Measurements from ENCODE around the gene PXK.

Gene PXK

GRCh38 chr3:58383904-58384303 is 51.2 kb downstream of the PXK start:
- Histone ChIP-seq H3K36me3 (ENCODE audit: control insufficient read depth, insufficient read depth, low read length) (no peaks in the 10 kb centered on the region), H3K4me3 (ENCODE audit: low read depth, low read length) (no peak overlapping the region), H3K27ac (ENCODE audit: low read depth, low read length) (no peak overlapping the region), H3K4me1 (ENCODE audit: control insufficient read depth, insufficient read depth, low read length) (peaks cover 28% of the 10 kb centered on the region), H3K9me3 (ENCODE audit: control insufficient read depth, insufficient read depth, low read depth, low read length) (no peaks in the 10 kb centered on the region), H3K9ac (ENCODE audit: low read length) (no peak overlapping the region), H3K27me3 (ENCODE audit: control insufficient read depth, insufficient read depth, low read length) (no peaks in the 10 kb centered on the region)

- Histone ChIP-seq H3K36me3 (ENCODE audit: control insufficient read depth, insufficient read depth, low read length) (no peaks in the 10 kb centered on the region), H3K9ac (ENCODE audit: low read length) (no peak overlapping the region), H3K27ac (ENCODE audit: low read depth, low read length) (no peak overlapping the region), H3K4me1 (ENCODE audit: control insufficient read depth, insufficient read depth, low read length) (peaks cover 26% of the 10 kb centered on the region), H3K27me3 (ENCODE audit: control insufficient read depth, insufficient read depth, low read length) (no peaks in the 10 kb centered on the region), H3K9me3 (ENCODE audit: control insufficient read depth, insufficient read depth, low read depth, low read length) (no peaks in the 10 kb centered on the region), H3K4me3 (ENCODE audit: low read depth, low read length) (no peak overlapping the region)
Observed at GRCh38 chr3:58384381-58385090, 51.8 kb downstream of the PXK start.

- no peak overlapping the region for H3K9ac ChIP-seq (ENCODE audit: low read length)
- H3K36me3 ChIP-seq (ENCODE audit: control insufficient read depth, insufficient read depth, low read length) = no peaks in the 10 kb centered on the region
- peaks cover 20% of the 10 kb centered on the region for H3K4me1 ChIP-seq (ENCODE audit: control insufficient read depth, insufficient read depth, low read length)
Observed at GRCh38 chr3:58386626-58387365, 54.1 kb downstream of the PXK start.

GRCh38 chr3:58387650-58388546 is 55.2 kb downstream of the PXK start:
- Histone ChIP-seq H3K27ac (ENCODE audit: low read depth, low read length) (no peak overlapping the region), H3K27me3 (ENCODE audit: control insufficient read depth, insufficient read depth, low read length) (no peaks in the 10 kb centered on the region), H3K4me1 (ENCODE audit: control insufficient read depth, insufficient read depth, low read length) (peaks cover 20% of the 10 kb centered on the region)

More at GRCh38 chr3:58386626-58387365, 54.1 kb downstream of the PXK start:
- Histone ChIP-seq H3K27ac (ENCODE audit: low read depth, low read length) (no peak overlapping the region), H3K27me3 (ENCODE audit: control insufficient read depth, insufficient read depth, low read length) (no peaks in the 10 kb centered on the region), H3K9me3 (ENCODE audit: control insufficient read depth, insufficient read depth, low read depth, low read length) (no peaks in the 10 kb centered on the region), H3K4me3 (ENCODE audit: low read depth, low read length) (no peak overlapping the region)

GRCh38 chr3:58388550-58389091 is 55.9 kb downstream of the PXK start:
- no peaks in the 10 kb centered on the region for H3K27me3 ChIP-seq (ENCODE audit: control insufficient read depth, insufficient read depth, low read length)
- peaks cover 20% of the 10 kb centered on the region for H3K4me1 ChIP-seq (ENCODE audit: control insufficient read depth, insufficient read depth, low read length)
- H3K36me3 ChIP-seq (ENCODE audit: control insufficient read depth, insufficient read depth, low read length) = no peaks in the 10 kb centered on the region
- H3K4me3 ChIP-seq (ENCODE audit: low read depth, low read length) = no peak overlapping the region
- H3K27ac ChIP-seq (ENCODE audit: low read depth, low read length) = no peak overlapping the region
- no peaks in the 10 kb centered on the region for H3K9me3 ChIP-seq (ENCODE audit: control insufficient read depth, insufficient read depth, low read depth, low read length)
- no peak overlapping the region for H3K9ac ChIP-seq (ENCODE audit: low read length)

More at GRCh38 chr3:58387650-58388546, 55.2 kb downstream of the PXK start:
- Histone ChIP-seq H3K4me3 (ENCODE audit: low read depth, low read length) (no peak overlapping the region), H3K9ac (ENCODE audit: low read length) (no peak overlapping the region), H3K9me3 (ENCODE audit: control insufficient read depth, insufficient read depth, low read depth, low read length) (no peaks in the 10 kb centered on the region), H3K36me3 (ENCODE audit: control insufficient read depth, insufficient read depth, low read length) (no peaks in the 10 kb centered on the region)

- Histone ChIP-seq H3K9ac (ENCODE audit: low read length) (no peak overlapping the region), H3K27me3 (ENCODE audit: control insufficient read depth, insufficient read depth, low read length) (no peaks in the 10 kb centered on the region), H3K27ac (ENCODE audit: low read depth, low read length) (no peak overlapping the region), H3K4me3 (ENCODE audit: low read depth, low read length) (no peak overlapping the region), H3K36me3 (ENCODE audit: control insufficient read depth, insufficient read depth, low read length) (no peaks in the 10 kb centered on the region), H3K9me3 (ENCODE audit: control insufficient read depth, insufficient read depth, low read depth, low read length) (no peaks in the 10 kb centered on the region), H3K4me1 (ENCODE audit: control insufficient read depth, insufficient read depth, low read length) (peaks cover 38% of the 10 kb centered on the region)
Observed at GRCh38 chr3:58391156-58391865, 58.6 kb downstream of the PXK start.

- Histone ChIP-seq H3K27ac (ENCODE audit: low read depth, low read length) (no peak overlapping the region), H3K9me3 (ENCODE audit: control insufficient read depth, insufficient read depth, low read depth, low read length) (no peaks in the 10 kb centered on the region), H3K4me3 (ENCODE audit: low read depth, low read length) (no peak overlapping the region), H3K27me3 (ENCODE audit: control insufficient read depth, insufficient read depth, low read length) (no peaks in the 10 kb centered on the region), H3K9ac (ENCODE audit: low read length) (no peak overlapping the region), H3K36me3 (ENCODE audit: control insufficient read depth, insufficient read depth, low read length) (no peaks in the 10 kb centered on the region), H3K4me1 (ENCODE audit: control insufficient read depth, insufficient read depth, low read length) (peaks cover 37% of the 10 kb centered on the region)
Observed at GRCh38 chr3:58392181-58392580, 59.5 kb downstream of the PXK start.

- H3K27me3 ChIP-seq (ENCODE audit: control insufficient read depth, insufficient read depth, low read length) = no peaks in the 10 kb centered on the region
- H3K9me3 ChIP-seq (ENCODE audit: control insufficient read depth, insufficient read depth, low read depth, low read length) = no peaks in the 10 kb centered on the region
- no peak overlapping the region for H3K9ac ChIP-seq (ENCODE audit: low read length)
- H3K36me3 ChIP-seq (ENCODE audit: control insufficient read depth, insufficient read depth, low read length) = peaks cover 2% of the 10 kb centered on the region; the same call in 1 of the 2 replicates
- no peak overlapping the region for H3K27ac ChIP-seq (ENCODE audit: low read depth, low read length)
- peaks cover 18% of the 10 kb centered on the region for H3K4me1 ChIP-seq (ENCODE audit: control insufficient read depth, insufficient read depth, low read length)
- H3K4me3 ChIP-seq (ENCODE audit: low read depth, low read length) = no peak overlapping the region
Observed at GRCh38 chr3:58394339-58394738, 61.6 kb downstream of the PXK start.

- no peaks in the 10 kb centered on the region for H3K9me3 ChIP-seq (ENCODE audit: control insufficient read depth, insufficient read depth, low read depth, low read length)
- H3K27me3 ChIP-seq (ENCODE audit: control insufficient read depth, insufficient read depth, low read length) = no peaks in the 10 kb centered on the region
- no peak overlapping the region for H3K9ac ChIP-seq (ENCODE audit: low read length)
- no peak overlapping the region for H3K27ac ChIP-seq (ENCODE audit: low read depth, low read length)
- H3K36me3 ChIP-seq (ENCODE audit: control insufficient read depth, insufficient read depth, low read length) = peaks cover 5% of the 10 kb centered on the region; the same call in 1 of the 2 replicates
- no peak overlapping the region for H3K4me3 ChIP-seq (ENCODE audit: low read depth, low read length)
- H3K4me1 ChIP-seq (ENCODE audit: control insufficient read depth, insufficient read depth, low read length) = peaks cover 20% of the 10 kb centered on the region
Observed at GRCh38 chr3:58398669-58399333, 66.1 kb downstream of the PXK start.
